K562 (cell line): ENCODE measurements around the gene MAD1L1. TPM values are rescaled to one million over a fixed set of nuclear protein-coding genes. Genes with fewer than 3 reads are reported as not detected.

Experiments
- CLOCK ChIP-seq: fragments of 250-450 bp; sonication (Bioruptor Pico); IDR thresholded peaks from 2 replicates; pipeline ENCODE4 v1.4.0; 2020; ENCODE audit warnings: mild to moderate bottlenecking, moderate library complexity, borderline replicate concordance
- EGR1 ChIP-seq: fragments of 450-650 bp; conservative IDR thresholded peaks from 2 replicates; pipeline ENCODE4 v1.6.1; 2017; ENCODE audit warnings: mild to moderate bottlenecking
- HDAC8 ChIP-seq: fragments of 450-650 bp; IDR thresholded peaks from 2 replicates; pipeline ENCODE4 v1.6.1; 2016; ENCODE audit warnings: mild to moderate bottlenecking, missing genetic modification characterization, moderate library complexity, missing compliant biosample characterization
- IRF9 ChIP-seq: fragments of 450-650 bp; IDR thresholded peaks from 2 replicates; pipeline ENCODE4 v1.6.1; 2016; ENCODE audit warnings: missing biosample characterization, missing genetic modification characterization
- MCM5 ChIP-seq: fragments of 450-650 bp; IDR thresholded peaks from 2 replicates; pipeline ENCODE4 v1.6.1; 2016; ENCODE audit warnings: low read depth
- PHF20 ChIP-seq: fragments of 450-650 bp; IDR thresholded peaks from 2 replicates; pipeline ENCODE4 v1.6.1; 2018; ENCODE audit not compliant: partially characterized antibody
- PRPF4 ChIP-seq: fragments of 200-400 bp; formaldehyde crosslinking; IDR thresholded peaks from one replicate; pipeline ENCODE4 v1.6.1; 2017; ENCODE audit warnings: low read length, low read depth, mild to moderate bottlenecking; ENCODE audit not compliant: insufficient read depth, poor library complexity, severe bottlenecking
- SIX5 ChIP-seq, 2 experiments: IDR thresholded peaks; 2 replicates each; pipeline ENCODE4 v1.6.1; 2011; ENCODE audit warnings: low read length in 2 of 2, borderline replicate concordance in 1 of 2, low read depth in 1 of 2, mild to moderate bottlenecking in 1 of 2, moderate library complexity in 1 of 2; ENCODE audit not compliant: insufficient read depth in 1 of 2
- SP2 ChIP-seq: IDR thresholded peaks from 2 replicates; pipeline ENCODE4 v1.6.1; 2011; ENCODE audit warnings: mild to moderate bottlenecking, low read depth, low read length, moderate library complexity; ENCODE audit not compliant: poor library complexity, severe bottlenecking; ENCODE audit errors: extremely low read depth
- ZFP30 ChIP-seq: fragments of 250-450 bp; sonication (Bioruptor Pico); IDR thresholded peaks from 2 replicates; pipeline ENCODE4 v1.8.0; 2022; ENCODE audit warnings: moderate library complexity, mild to moderate bottlenecking, inconsistent platforms, borderline replicate concordance
- ZNF561 ChIP-seq: fragments of 450-650 bp; formaldehyde crosslinking; conservative IDR thresholded peaks from 2 replicates; pipeline ENCODE4 v1.4.0; 2020; ENCODE audit warnings: mild to moderate bottlenecking, moderate library complexity
- ZNF740 ChIP-seq, 3 experiments: fragments of 200-800 bp in 1 of 3; sonication (Bioruptor generic) in 1 of 3; sonication (generic) in 1 of 3; formaldehyde crosslinking in 1 of 3; IDR thresholded peaks; 2 replicates each; pipeline versions ENCODE4 v1.6.1 to v1.8.0; 2016 to 2022; ENCODE audit warnings: mild to moderate bottlenecking in 2 of 3, missing compliant biosample characterization in 2 of 3, missing genetic modification characterization in 2 of 3, missing genetic modification reagents in 1 of 3
- ZNF77 ChIP-seq: fragments of 250-450 bp; sonication (Bioruptor Pico); IDR thresholded peaks from 2 replicates; pipeline ENCODE4 v1.5.0; 2020
- polyA plus RNA-seq, 8 experiments: library from polyadenylated mRNA; depleted of rRNA in 4 of 8; stranded (reverse) in 5 of 8; unstranded in 3 of 8; fragments of >200 nt; fragmentation: Nextera tagmentation in 2 of 8; fragmentation: Illumina TruSeq in 1 of 8; extraction: Ambion mirVana in 2 of 8; extraction: Trizol in 1 of 8; gene quantifications; 2 replicates each; pipeline versions ENCODE4 v1.2.1 to v1.2.3, GENCODE V29; 2011 to 2014; ENCODE audit warnings: inconsistent platforms in 1 of 8, missing spikeins in 1 of 8
- total RNA-seq, 7 experiments: library from RNA; depleted of rRNA in 6 of 7; stranded (reverse); fragments of >200 nt in 6 of 7; fragmentation: Illumina TruSeq in 2 of 7; extraction: Trizol in 2 of 7; gene quantifications; 2 replicates each; pipeline versions ENCODE4 v1.2.1 to v1.2.3, GENCODE V29; 2011 to 2021; ENCODE audit warnings: low replicate concordance in 1 of 7
- TF ChIP-seq, protein P1 (sequence below): fragments of 450-650 bp; formaldehyde crosslinking; IDR thresholded peaks from 2 replicates; pipeline ENCODE4 v1.4.0; 2020; ENCODE audit warnings: mild to moderate bottlenecking
- TF ChIP-seq, protein P2 (sequence below): sonication (generic); formaldehyde crosslinking; IDR thresholded peaks from 2 replicates; pipeline ENCODE4 v1.8.0; 2022; ENCODE audit warnings: mild to moderate bottlenecking, missing genetic modification reagents, borderline replicate concordance

Gene MAD1L1
- total and polyA plus RNA-seq, 9 of the 15 experiments (the other 6 are each of a cell fraction or from before 2014, with no cell fraction given) = 1.7 to 89.7 (median 18.0) TPM

- no peak for TF ChIP-seq PRPF4
- TF ChIP-seq, protein P1, sequence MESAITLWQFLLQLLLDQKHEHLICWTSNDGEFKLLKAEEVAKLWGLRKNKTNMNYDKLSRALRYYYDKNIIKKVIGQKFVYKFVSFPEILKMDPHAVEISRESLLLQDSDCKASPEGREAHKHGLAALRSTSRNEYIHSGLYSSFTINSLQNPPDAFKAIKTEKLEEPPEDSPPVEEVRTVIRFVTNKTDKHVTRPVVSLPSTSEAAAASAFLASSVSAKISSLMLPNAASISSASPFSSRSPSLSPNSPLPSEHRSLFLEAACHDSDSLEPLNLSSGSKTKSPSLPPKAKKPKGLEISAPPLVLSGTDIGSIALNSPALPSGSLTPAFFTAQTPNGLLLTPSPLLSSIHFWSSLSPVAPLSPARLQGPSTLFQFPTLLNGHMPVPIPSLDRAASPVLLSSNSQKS (CRISPR knock-in tag) = no peak
- TF ChIP-seq, protein P2, sequence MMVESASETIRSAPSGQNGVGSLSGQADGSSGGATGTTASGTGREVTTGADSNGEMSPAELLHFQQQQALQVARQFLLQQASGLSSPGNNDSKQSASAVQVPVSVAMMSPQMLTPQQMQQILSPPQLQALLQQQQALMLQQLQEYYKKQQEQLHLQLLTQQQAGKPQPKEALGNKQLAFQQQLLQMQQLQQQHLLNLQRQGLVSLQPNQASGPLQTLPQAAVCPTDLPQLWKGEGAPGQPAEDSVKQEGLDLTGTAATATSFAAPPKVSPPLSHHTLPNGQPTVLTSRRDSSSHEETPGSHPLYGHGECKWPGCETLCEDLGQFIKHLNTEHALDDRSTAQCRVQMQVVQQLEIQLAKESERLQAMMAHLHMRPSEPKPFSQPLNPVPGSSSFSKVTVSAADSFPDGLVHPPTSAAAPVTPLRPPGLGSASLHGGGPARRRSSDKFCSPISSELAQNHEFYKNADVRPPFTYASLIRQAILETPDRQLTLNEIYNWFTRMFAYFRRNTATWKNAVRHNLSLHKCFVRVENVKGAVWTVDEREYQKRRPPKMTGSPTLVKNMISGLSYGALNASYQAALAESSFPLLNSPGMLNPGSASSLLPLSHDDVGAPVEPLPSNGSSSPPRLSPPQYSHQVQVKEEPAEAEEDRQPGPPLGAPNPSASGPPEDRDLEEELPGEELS (CRISPR knock-in tag) = no peak
- no peak for TF ChIP-seq SP2
- TF ChIP-seq PHF20 = peak; percentile 92
- TF ChIP-seq CLOCK (CRISPR knock-in tag) = no peak
- TF ChIP-seq ZNF561 (CRISPR knock-in tag) = no peak
- no peak for TF ChIP-seq ZNF77
- TF ChIP-seq ZNF740 (CRISPR knock-in tag; IDR thresholded peaks at IDR 0.05) = no peak
- no peak for TF ChIP-seq ZNF740 (tag; IDR thresholded peaks at IDR 0.05)
- no peak for TF ChIP-seq MCM5
- TF ChIP-seq HDAC8 (tag) = no peak
- no peak for TF ChIP-seq IRF9 (tag)
- no peak for TF ChIP-seq SIX5 (IDR thresholded peaks at IDR 0.05; ENCODE audit: borderline replicate concordance in 1 of 2, insufficient read depth in 1 of 2, low read depth in 1 of 2, low read length in 2 of 2)
- TF ChIP-seq ZFP30 (CRISPR knock-in tag) = no peak
- no peak; the same call in 1 of the 2 replicates for TF ChIP-seq EGR1
These were observed 9.1 kb upstream of the MAD1L1 start, which contains the start of the genes MRM2 and NUDT1 (continued) for GRCh38 chr7:2241580-2242540.
